HG03354 (cell line): ENCODE results near the gene FGL2.
"Not testable (repeated sequence)": the region's sequence is repeated elsewhere in the genome, so short reads cannot be mapped to it uniquely, and the experiment has no call there.

Source experiments
- ATAC-seq: cut with Tn5 transposase; IDR thresholded peaks from one replicate; pipeline ENCODE4 v1.9.1; 2021; ENCODE audit warnings: mild to moderate bottlenecking; ENCODE audit not compliant: unreplicated experiment, poor library complexity, severe bottlenecking

Gene FGL2, protein sequence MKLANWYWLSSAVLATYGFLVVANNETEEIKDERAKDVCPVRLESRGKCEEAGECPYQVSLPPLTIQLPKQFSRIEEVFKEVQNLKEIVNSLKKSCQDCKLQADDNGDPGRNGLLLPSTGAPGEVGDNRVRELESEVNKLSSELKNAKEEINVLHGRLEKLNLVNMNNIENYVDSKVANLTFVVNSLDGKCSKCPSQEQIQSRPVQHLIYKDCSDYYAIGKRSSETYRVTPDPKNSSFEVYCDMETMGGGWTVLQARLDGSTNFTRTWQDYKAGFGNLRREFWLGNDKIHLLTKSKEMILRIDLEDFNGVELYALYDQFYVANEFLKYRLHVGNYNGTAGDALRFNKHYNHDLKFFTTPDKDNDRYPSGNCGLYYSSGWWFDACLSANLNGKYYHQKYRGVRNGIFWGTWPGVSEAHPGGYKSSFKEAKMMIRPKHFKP

GRCh38 chr7:77199013-77199966 lies at the start of gene FGL2:
Gene FGL2 (minus strand): TSS chr7:77199819. CDS start chr7:77199793, 26 bp downstream.
- ATAC-seq: peak; percentile 26

GRCh38 chr7:77248154-77248553 lies 48.5 kb upstream of the FGL2 start:
- no peak for ATAC-seq

DNA sequence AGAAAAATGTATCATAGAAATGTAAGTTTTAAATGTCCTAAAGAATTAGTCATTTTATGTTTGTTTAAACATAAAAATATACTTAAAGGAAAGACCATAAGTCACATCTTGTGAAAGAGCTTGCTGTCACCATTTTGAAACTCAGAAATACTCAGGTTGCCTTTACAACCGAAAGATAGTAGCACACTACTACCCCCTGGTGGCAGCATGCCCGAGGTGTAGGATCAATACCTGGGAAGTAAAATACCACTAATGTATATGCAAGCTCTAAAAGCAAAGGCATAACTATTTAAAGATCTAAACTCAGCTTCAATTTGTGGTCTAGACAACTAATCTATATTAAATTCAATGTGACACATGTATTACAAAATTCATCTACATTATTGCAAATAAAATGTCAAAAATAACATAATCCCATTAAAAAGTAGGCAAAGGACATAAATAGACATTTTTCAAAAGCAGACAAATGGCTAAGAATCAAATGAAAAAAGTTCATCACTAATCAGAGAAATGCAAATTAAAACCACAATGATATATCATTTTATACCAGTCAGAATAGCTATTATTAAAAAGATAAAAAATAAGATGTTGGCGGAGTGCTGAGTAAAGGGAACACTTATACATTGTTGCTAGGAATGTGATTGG lies 47.7 kb upstream of the FGL2 start:
- ATAC-seq: peak; percentile 92

DNA sequence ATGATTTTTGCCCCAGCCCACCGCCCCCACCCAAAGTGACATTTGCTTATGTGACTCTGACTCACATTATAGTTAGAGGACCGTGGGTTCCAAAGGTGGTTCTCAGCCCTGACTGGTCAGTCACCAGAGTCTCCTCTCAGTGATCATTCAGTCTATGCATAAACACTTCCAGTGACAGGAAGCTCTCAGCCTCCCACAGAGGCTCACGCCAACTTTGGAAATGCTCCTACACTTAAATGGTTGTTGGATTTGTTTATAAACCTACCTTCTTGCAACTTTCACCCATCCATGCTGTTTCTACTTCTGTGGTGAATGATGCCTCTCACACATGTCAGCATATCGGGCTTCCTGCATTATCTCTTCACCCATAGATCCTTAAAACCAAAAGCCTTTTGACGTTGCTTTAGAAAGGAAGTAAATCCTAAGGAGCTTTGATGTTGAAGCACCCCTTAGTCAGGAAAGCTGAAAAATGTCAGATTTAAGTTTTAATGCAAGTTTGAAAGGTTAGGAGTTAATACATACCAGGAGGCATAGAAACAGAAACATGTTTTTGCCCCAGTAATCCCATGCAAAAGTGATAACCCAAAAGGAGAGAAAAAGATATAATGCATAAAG lies 46.5 kb upstream of the FGL2 start:
- ATAC-seq: no peak

DNA sequence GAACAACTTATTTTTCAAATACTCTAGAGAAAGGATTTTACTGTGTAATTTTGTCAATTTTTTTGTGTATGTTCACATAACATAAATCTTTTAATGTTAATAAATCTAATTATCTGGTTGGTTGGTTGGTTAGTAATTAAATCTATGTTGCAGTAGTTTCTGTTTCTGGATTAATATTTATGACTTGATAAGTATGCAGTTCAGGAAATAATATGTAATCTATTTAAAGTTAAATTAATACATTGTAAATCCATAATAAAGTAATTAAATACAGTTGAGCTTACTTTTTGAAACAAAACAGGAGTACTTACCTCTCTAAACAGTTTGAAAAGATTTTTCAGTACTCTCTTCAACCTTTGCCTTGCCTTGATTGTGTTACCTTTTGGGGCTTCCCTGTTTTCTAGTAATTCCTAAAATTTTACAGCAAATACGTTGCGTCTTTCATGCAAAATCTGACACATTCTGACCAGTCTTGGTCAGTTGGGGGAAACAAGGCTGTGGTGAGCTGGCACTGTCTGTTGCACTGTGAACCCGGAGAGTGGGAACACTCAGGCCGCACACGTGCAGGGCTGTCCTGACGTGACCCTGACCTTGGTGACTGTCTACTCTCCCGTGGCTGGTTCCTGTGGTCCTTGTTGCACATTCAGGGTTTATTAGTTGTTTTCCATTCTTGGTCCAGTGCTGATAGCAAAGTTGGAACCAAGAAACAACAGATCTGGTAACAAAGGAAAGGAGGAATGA lies 45.6 kb upstream of the FGL2 start:
- ATAC-seq: no peak

DNA sequence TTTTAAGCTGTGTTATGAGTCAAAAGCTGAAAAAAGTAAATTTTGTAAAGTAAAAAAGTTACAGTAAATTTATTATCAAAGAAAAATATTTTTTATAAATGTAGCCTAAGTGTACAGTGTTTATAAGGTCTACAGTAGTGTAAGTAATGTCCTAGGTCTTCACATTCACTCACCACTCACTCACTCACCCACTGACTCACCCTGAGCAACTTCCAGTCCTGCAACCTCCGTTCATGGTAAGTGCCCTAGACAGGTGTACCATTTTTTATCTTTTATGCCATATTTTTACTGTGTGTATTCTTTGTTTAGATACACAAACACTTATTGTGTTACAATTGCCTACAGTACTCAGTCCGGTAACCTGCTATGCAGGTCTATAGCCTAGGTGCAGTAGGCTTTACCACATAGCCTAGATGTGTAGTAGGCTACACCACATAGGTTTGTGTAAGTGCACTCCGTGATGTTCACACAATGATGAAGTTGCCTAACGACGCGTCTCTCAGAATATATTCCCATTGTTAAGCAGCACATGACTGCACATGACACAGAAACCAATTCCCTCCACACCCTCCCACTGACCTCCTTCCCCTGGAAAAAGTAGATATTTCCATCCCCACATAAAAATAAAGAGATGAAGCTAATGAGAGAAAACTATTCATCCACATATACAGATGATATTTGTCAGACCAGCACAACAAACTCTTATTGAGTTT lies 44.8 kb upstream of the FGL2 start:
- ATAC-seq: no peak

GRCh38 chr7:77242554-77242953 lies 42.9 kb upstream of the FGL2 start:
- ATAC-seq: no peak

DNA sequence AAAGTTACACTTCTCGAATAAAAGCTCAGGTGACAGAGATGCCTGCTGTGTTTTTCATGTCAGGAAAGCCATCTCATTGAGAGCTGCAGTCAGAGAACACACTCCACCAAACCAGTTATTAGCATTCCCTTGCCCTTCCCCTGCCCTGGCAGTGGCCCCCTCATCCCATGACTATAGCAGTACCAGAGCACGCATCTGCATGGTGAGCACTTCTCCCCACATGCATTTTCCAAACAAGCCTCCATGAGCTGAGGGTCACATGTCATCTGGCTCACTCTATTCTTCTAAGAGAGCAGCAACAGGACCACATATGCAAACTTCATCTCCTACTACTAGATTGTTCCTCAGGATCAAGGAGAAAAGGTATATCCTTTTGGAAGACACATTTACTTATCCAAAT lies 42.4 kb upstream of the FGL2 start:
- no peak for ATAC-seq

DNA sequence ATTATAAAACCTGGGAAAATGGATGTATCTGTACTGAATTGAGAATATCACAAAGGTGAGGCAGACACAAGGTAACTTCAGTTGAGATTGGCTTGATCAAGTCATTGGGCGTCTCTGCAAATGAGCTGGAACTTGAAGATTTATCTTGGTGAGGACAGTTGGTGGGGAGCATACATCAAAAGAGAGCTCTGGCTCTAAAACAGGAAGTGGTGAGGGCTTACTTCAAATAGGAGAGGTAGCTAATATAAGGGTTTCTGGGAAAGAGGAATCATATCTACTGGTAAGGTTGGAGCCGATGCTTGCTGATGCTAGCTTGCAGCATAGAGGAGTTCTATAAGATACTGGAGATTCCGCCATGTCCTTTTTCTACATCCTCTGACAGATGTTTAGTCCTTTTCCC lies 39.9 kb upstream of the FGL2 start:
- ATAC-seq: no peak

DNA sequence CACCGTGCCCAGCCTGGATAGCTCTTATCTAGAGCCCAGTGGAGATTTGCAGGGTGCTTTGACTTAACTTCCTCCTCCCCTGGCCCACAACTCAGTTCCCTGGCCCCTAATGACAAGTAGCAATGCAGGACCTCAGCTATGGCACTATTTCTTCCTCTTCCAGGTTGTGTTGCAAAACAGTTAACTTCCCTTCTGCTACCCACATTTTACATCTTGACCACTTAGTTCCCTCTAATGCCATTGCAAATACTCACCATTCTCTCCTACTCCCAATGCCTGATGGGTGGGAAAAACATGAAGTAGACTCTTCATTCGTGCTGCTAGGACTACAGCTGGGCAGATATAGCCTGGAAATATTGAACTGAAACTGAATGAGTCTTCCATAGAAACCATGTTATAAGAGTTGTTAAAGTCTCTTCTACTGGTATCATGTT lies 39.1 kb upstream of the FGL2 start:
- no peak for ATAC-seq

GRCh38 chr7:77235276-77235675 lies 35.7 kb upstream of the FGL2 start:
- no peak for ATAC-seq

- no peak for ATAC-seq
Measured at GRCh38 chr7:77232467-77232866, 32.8 kb upstream of the FGL2 start.

DNA sequence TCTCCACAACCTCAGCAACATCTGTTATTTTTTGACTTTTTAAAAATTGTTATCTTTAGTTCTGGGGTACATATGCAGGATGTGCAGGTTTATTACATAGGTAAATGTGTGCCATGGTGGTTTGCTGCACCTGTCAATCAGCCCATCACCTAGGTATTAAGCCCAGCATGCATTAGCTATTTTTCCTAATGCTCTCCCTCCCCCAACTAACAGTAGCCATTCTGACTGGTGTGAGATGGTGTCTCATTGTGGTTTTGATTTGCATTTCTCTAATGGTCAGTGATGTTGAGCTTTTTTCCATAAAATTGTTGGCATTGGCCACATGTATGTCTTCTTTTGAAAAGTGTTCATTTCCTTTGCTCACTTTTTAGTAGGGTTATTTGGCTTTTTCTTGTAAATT lies 29.2 kb upstream of the FGL2 start:
- not testable (repeated sequence) for ATAC-seq

DNA sequence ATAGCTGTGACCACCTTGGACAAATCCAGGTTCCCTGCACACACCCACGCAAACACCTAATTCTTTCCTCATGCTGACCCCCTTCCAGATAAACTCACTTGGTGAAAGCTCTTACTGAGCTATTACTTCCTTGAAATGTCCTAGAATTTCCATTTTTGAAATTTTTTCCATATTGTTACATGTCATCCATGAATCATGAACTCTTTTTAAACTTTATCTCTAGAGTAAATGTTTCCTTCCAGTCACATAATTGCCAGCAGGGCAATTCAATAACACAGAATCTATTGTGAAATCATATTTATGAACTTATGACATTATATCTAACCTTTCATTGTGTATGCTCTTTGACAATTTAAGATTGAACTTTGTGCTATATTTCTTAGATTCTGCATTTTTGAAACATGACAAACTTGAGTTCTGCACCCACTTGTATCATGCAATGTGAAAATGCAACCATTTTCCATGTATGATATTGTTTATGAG lies 26.8 kb upstream of the FGL2 start:
- ATAC-seq: no peak

DNA sequence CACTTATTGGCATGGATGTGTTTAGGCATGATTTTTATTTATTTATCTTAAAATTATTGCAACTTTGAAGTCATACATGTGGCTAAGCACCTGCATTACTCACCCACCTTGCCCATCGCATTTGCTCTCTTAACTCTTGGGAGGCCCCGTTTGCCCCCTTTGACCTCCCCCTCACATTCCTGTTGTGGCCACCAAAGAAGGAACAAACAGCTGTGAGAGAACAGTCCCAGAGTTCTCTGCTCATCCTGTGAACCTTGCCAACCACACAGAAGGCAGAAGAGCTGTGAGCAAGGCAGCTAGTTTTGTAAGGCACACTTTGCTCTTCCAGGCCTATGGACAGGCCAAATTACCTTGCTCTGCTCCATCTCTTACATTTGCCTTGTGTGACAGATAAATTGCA lies 23.6 kb upstream of the FGL2 start:
- ATAC-seq: no peak

DNA sequence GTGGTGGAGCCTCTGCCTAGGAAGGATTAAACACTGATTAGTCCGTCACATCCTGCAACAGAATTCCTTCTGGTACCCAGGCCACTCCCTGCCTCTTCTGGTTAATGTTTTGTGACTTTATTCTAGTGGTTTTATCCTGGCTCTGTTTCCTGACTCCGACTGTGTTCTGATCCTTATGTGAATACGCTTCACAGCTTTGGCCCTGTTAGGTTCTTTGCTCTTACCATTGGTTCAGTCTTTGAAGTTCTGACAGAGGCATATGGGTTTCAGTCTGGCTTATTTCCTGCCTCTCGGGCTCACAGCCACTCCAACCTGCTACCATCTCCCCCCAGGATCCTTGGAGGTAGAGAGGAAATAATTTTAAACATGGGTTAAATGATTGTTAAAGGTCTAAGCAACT lies 23.2 kb upstream of the FGL2 start:
- no peak for ATAC-seq

DNA sequence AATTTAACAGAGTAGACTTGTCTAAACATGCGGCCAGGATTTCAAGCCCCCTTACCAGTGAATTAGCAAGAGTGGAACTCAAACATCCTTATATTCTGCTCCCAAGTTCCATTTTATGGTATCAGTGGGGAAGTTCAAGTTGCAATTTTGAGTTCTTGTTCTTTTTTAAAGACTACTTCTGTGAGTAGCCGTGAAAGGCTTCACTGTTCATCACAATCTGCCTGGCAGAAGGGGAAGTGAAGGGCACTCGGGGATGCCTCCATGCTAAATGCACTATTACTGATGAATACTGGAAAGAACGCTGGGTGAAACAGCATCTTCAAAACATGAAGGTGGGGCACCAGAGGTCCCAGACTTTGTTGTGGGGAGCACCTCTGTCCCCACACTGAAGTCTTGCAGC lies 22.4 kb upstream of the FGL2 start:
- no peak for ATAC-seq

DNA sequence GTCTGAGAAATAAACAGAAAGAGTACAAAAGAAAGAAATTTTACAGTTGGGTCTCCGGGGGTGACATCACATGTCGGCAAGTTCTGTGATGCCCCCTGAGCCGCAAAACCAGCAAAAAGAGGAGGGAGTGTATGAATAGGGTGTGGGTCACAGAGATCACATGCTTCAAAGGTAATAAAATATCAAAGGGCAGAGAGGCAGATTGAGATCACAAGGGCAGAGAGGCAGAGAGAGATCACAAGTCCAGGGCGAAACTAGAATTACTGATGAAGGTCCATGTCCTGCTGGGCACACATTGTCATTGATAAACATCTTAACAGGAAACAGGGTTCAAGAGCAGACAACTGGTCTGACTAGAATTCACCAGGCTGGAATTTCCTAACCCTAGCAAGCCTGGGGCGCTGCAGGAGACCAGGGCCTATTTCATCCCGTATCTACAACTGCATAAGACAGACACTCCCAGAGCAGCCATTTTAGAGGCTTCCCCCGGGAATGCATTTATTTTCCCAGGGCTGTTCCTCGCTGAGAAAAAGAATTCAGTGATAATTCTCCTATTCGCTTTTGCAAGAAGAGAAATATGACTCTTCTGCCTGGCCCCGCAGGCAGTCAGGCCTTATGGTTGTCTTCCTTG lies 20.2 kb upstream of the FGL2 start:
- ATAC-seq: not testable (repeated sequence)
